ENCODE data around the gene ZNF300. TPM values are rescaled to one million over a fixed set of nuclear protein-coding genes. Genes with fewer than 3 reads are reported as not detected.
"Not testable (repeated sequence)": the region's sequence is repeated elsewhere in the genome, so short reads cannot be mapped to it uniquely, and the experiment has no call there.

ZNF300 gene
- total RNA-seq, 1 donor from 2014 or later, result 0.54 TPM

- H3K36me3 Mint-ChIP-seq (ENCODE audit: low read depth), result no peaks in the 10 kb centered on the region
- no peak for DNase-seq
- H3K9me3 Mint-ChIP-seq, result peaks cover 10% of the 10 kb centered on the region
- H3K27me3 Mint-ChIP-seq, result no peaks in the 10 kb centered on the region
- no peak overlapping the region for H3K4me3 Mint-ChIP-seq
- H3K27ac Mint-ChIP-seq, result no peak overlapping the region
- intact Hi-C loops (cut with micrococcal nuclease), result no loop called here
- H3K4me1 Mint-ChIP-seq, result no peaks in the 10 kb centered on the region
Observed at GRCh38 chr5:150860246-150860821, 44.4 kb downstream of the ZNF300 start.

GRCh38 chr5:150856700-150857099, 48.1 kb downstream of the ZNF300 start:
- H3K9me3 Mint-ChIP-seq, result peaks cover 10% of the 10 kb centered on the region
- H3K4me3 Mint-ChIP-seq; H3K36me3 Mint-ChIP-seq (ENCODE audit: low read depth); DNase-seq; H3K27ac Mint-ChIP-seq; H3K27me3 Mint-ChIP-seq; intact Hi-C loops (cut with micrococcal nuclease); H3K4me1 Mint-ChIP-seq: not testable (repeated sequence)

GRCh38 chr5:150853561-150853960, 51.2 kb downstream of the ZNF300 start:
- intact Hi-C loops (cut with micrococcal nuclease), result no loop called here
- Mint-ChIP-seq H3K4me3 (no peak overlapping the region), H3K36me3 (ENCODE audit: low read depth) (no peaks in the 10 kb centered on the region), H3K9me3 (no peaks in the 10 kb centered on the region), H3K4me1 (peaks cover 10% of the 10 kb centered on the region), H3K27ac (no peak overlapping the region), H3K27me3 (peaks cover 2% of the 10 kb centered on the region)
- no peak for DNase-seq

- DNase-seq, result peak; percentile 52
- intact Hi-C loops (cut with micrococcal nuclease), result no loop called here
- Mint-ChIP-seq H3K27me3 (peaks cover 3% of the 10 kb centered on the region), H3K9me3 (no peaks in the 10 kb centered on the region), H3K4me1 (peaks cover 30% of the 10 kb centered on the region), H3K4me3 (no peak overlapping the region), H3K36me3 (ENCODE audit: low read depth) (no peaks in the 10 kb centered on the region), H3K27ac (no peak overlapping the region)
Observed at GRCh38 chr5:150851039-150851438, 53.7 kb downstream of the ZNF300 start.

GRCh38 chr5:150848271-150848670, 56.5 kb downstream of the ZNF300 start:
- H3K36me3 Mint-ChIP-seq (ENCODE audit: low read depth), result peaks cover 3% of the 10 kb centered on the region
- H3K27ac Mint-ChIP-seq, result no peak overlapping the region
- H3K9me3 Mint-ChIP-seq, result peaks cover 4% of the 10 kb centered on the region
- H3K4me1 Mint-ChIP-seq, result peaks cover 30% of the 10 kb centered on the region
- intact Hi-C loops (cut with micrococcal nuclease), result loop anchor here (5.0 to 10.0 kb wide), 2 partner anchors 191 to 307 kb away; partner anchors contain the start of gene ANXA6
- DNase-seq, result no peak
- H3K27me3 Mint-ChIP-seq, result peaks cover 3% of the 10 kb centered on the region
- no peak overlapping the region for H3K4me3 Mint-ChIP-seq

- Mint-ChIP-seq H3K27ac (no peak overlapping the region), H3K27me3 (peaks cover 3% of the 10 kb centered on the region), H3K9me3 (peaks cover 4% of the 10 kb centered on the region), H3K4me3 (peak overlapping the region; percentile 80), H3K4me1 (peaks cover 30% of the 10 kb centered on the region), H3K36me3 (ENCODE audit: low read depth) (peaks cover 3% of the 10 kb centered on the region)
- intact Hi-C loops (cut with micrococcal nuclease), result loop anchor here (1.0 to 10.0 kb wide), 9 partner anchors 46 to 405 kb away; partner anchors contain the start of genes ANXA6 and GM2A
- DNase-seq, result no peak
Observed at GRCh38 chr5:150847334-150847695, 57.5 kb downstream of the ZNF300 start.

GRCh38 chr5:150846654-150847333, 58.0 kb downstream of the ZNF300 start:
- intact Hi-C loops (cut with micrococcal nuclease), result loop anchor here (1.0 to 10.0 kb wide), 9 partner anchors 45 to 406 kb away; partner anchors contain the start of genes ANXA6 and GM2A
- H3K4me1 Mint-ChIP-seq, result peaks cover 30% of the 10 kb centered on the region
- H3K27me3 Mint-ChIP-seq, result peaks cover 3% of the 10 kb centered on the region
- peak; percentile 90 for DNase-seq
- H3K27ac Mint-ChIP-seq, result peak overlapping the region; percentile 85
- peak overlapping the region; percentile 80 for H3K4me3 Mint-ChIP-seq
- H3K36me3 Mint-ChIP-seq (ENCODE audit: low read depth), result peaks cover 3% of the 10 kb centered on the region
- peaks cover 4% of the 10 kb centered on the region for H3K9me3 Mint-ChIP-seq

GRCh38 chr5:150846308-150846653, 58.5 kb downstream of the ZNF300 start, which contains the start of gene IRGM:
TSS of gene IRGM (plus strand) at chr5:150846521. CDS start at chr5:150848124, 1,603 bp downstream.
- Mint-ChIP-seq H3K27ac (peak within 1 kb of the TSS; percentile 85), H3K4me3 (peak within 1 kb of the TSS; percentile 80), H3K4me1 (peaks cover 30% of the 10 kb centered on the region)
- not testable (repeated sequence) for H3K36me3 Mint-ChIP-seq (ENCODE audit: low read depth); H3K9me3 Mint-ChIP-seq; H3K27me3 Mint-ChIP-seq; DNase-seq
- intact Hi-C loops (cut with micrococcal nuclease), result loop anchor here (2.0 to 10.0 kb wide), 4 partner anchors 55 to 407 kb away; partner anchors contain the start of genes ANXA6 and GM2A

- H3K9me3 Mint-ChIP-seq; DNase-seq; H3K27me3 Mint-ChIP-seq; H3K36me3 Mint-ChIP-seq (ENCODE audit: low read depth); H3K4me3 Mint-ChIP-seq; H3K27ac Mint-ChIP-seq: not testable (repeated sequence)
- peaks cover 29% of the 10 kb centered on the region for H3K4me1 Mint-ChIP-seq
- intact Hi-C loops (cut with micrococcal nuclease), result loop anchor here (5.0 to 10.0 kb wide), 2 partner anchors 188 to 309 kb away; partner anchors contain the start of gene ANXA6
Observed at GRCh38 chr5:150845185-150845859, 59.5 kb downstream of the ZNF300 start.

Other genes with a start within 250 kb of the ZNF300 start
- gene MYOZ3, start 243.7 kb downstream of the ZNF300 start, total RNA-seq, result 0.07 and 0.28 TPM in 2 replicates
- gene RBM22, start 203.9 kb downstream of the ZNF300 start, total RNA-seq, result 69.6 and 78.4 TPM in 2 replicates
- gene DCTN4, start 146.0 kb downstream of the ZNF300 start, total RNA-seq, result 43.9 and 44.8 TPM in 2 replicates
- 13.8 and 16.6 TPM in 2 replicates for gene SMIM3, start 126.2 kb downstream of the ZNF300 start, total RNA-seq
- gene IRGM, start 58.5 kb downstream of the ZNF300 start, total RNA-seq, result 0.91 and 1.2 TPM in 2 replicates
- not detected in 2 replicates for gene GPX3, start 115.6 kb upstream of the ZNF300 start, total RNA-seq
- 345 and 360 TPM in 2 replicates for gene TNIP1, start 176.1 kb upstream of the ZNF300 start, total RNA-seq

Data from activated CD4-positive, alpha-beta T cell treated with anti-CD3 and anti-CD28 coated beads, Interleukin-2, amount 10 ng/mL, durations not matched to agents 24 days and 14 days (primary cell).